AG09319 (cell line): ENCODE data around the gene NANOG.
"Not testable (repeated sequence)": the region's sequence is repeated elsewhere in the genome, so short reads cannot be mapped to it uniquely, and the experiment has no call there.

Source experiments
- DNase-seq: peaks from one replicate; pipeline ENCODE4 v3.0.0-alpha.2; 2010; ENCODE audit warnings: low read depth; ENCODE audit errors: extremely low read depth
- CTCF ChIP-seq: IDR thresholded peaks from 2 replicates; pipeline ENCODE4 v1.5.1; 2011; ENCODE audit warnings: low read depth, mild to moderate bottlenecking, inconsistent platforms, low read length, moderate library complexity

The NANOG gene

GRCh38 chr12:7756993-7757392, 32.2 kb upstream of the NANOG start:
- no peak for TF ChIP-seq CTCF
- no peak for DNase-seq

- DNase-seq: no peak
- TF ChIP-seq CTCF: no peak
Observed at GRCh38 chr12:7758766-7759140, 30.4 kb upstream of the NANOG start.

GRCh38 chr12:7769999-7770398, 19.2 kb upstream of the NANOG start:
- TF ChIP-seq CTCF: no peak

GRCh38 chr12:7781274-7781673, 7.9 kb upstream of the NANOG start:
- no peak for DNase-seq

More at GRCh38 chr12:7769999-7770398, 19.2 kb upstream of the NANOG start:
- no peak for DNase-seq

GRCh38 chr12:7782055-7782454, 7.1 kb upstream of the NANOG start:
- TF ChIP-seq CTCF: no peak
- no peak for DNase-seq

More at GRCh38 chr12:7781274-7781673, 7.9 kb upstream of the NANOG start:
- no peak for TF ChIP-seq CTCF

GRCh38 chr12:7783433-7783832, 5.8 kb upstream of the NANOG start:
- DNase-seq: not testable (repeated sequence)

- no peak for TF ChIP-seq CTCF
- DNase-seq: no peak
Observed at GRCh38 chr12:7784701-7785100, 4.5 kb upstream of the NANOG start.

- no peak for DNase-seq
- TF ChIP-seq CTCF: no peak
Observed at GRCh38 chr12:7787574-7788293, 1.5 kb upstream of the NANOG start.
